ENCODE data around the gene CACNA1A.

GRCh38 chr19:13314761-13315160 is 191.5 kb downstream of the CACNA1A start:
- TF ChIP-seq, protein P1, sequence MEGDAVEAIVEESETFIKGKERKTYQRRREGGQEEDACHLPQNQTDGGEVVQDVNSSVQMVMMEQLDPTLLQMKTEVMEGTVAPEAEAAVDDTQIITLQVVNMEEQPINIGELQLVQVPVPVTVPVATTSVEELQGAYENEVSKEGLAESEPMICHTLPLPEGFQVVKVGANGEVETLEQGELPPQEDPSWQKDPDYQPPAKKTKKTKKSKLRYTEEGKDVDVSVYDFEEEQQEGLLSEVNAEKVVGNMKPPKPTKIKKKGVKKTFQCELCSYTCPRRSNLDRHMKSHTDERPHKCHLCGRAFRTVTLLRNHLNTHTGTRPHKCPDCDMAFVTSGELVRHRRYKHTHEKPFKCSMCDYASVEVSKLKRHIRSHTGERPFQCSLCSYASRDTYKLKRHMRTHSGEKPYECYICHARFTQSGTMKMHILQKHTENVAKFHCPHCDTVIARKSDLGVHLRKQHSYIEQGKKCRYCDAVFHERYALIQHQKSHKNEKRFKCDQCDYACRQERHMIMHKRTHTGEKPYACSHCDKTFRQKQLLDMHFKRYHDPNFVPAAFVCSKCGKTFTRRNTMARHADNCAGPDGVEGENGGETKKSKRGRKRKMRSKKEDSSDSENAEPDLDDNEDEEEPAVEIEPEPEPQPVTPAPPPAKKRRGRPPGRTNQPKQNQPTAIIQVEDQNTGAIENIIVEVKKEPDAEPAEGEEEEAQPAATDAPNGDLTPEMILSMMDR (IDR thresholded peaks at IDR 0.05; ENCODE audit: insufficient read depth, low read length, poor library complexity, severe bottlenecking), result no peak
- TF ChIP-seq EZH2phosphoT487 (conservative IDR thresholded peaks at IDR 0.05; ENCODE audit: low read length), result no peak

All from SU-DHL-6 (cell line).